Lower lobe of right lung (tissue), 2 donors: ENCODE results near the gene CAMK2G. TPM values are rescaled to one million over a fixed set of nuclear protein-coding genes. Genes with fewer than 3 reads are reported as not detected.

Experiments used
- ATAC-seq, 2 donors: fragments of 200-7000 bp; cut with Tn5 transposase; one replicate each; pipeline ENCODE4 v1.9.1; 2020 to 2022; ENCODE audit warnings: mild to moderate bottlenecking in 2 of 2, moderate library complexity in 2 of 2
- DNase-seq: peaks from one replicate; pipeline ENCODE4 v3.0.0-alpha.2; 2020
- H3K27ac ChIP-seq: fragments of 200-600 bp; one replicate; pipeline ENCODE4 v1.8.0; 2022
- H3K27me3 ChIP-seq: fragments of 200-600 bp; one replicate; pipeline ENCODE4 v1.8.0; 2022; ENCODE audit warnings: low read depth
- H3K36me3 ChIP-seq: fragments of 200-600 bp; one replicate; pipeline ENCODE4 v1.8.0; 2022; ENCODE audit warnings: mild to moderate bottlenecking
- H3K4me1 ChIP-seq: fragments of 200-600 bp; one replicate; pipeline ENCODE4 v1.8.0; 2022
- H3K4me3 ChIP-seq: fragments of 200-600 bp; one replicate; pipeline ENCODE4 v1.8.0; 2022; ENCODE audit warnings: mild to moderate bottlenecking
- H3K9me3 ChIP-seq: fragments of 200-600 bp; one replicate; pipeline ENCODE4 v1.8.0; 2022
- intact Hi-C: fragments of 100-400 bp; cut with DNase I; formaldehyde crosslinking; loops from one replicate; pipeline ENCODE4 v1.11.0; 2022
- total RNA-seq: library from RNA; stranded (reverse); fragmentation: NEBNext Ultra II Directional; extraction: Animal tissue kit (Norgen Biotek cat#: 25700); gene quantifications from one replicate; pipeline ENCODE4 v1.2.1, GENCODE V29; 2021
- TF ChIP-seq, protein P1 (sequence below): fragments of 200-600 bp; IDR thresholded peaks from one replicate; pipeline ENCODE4 v1.8.0; 2022; ENCODE audit warnings: antibody characterized with exemption, mild to moderate bottlenecking
- donor health status: DM: no; HTN: yes; CAD: no; lungs with severe emphysema.

The CAMK2G gene
- total RNA-seq, 1 donor from 2014 or later = 38.4 TPM

DNA sequence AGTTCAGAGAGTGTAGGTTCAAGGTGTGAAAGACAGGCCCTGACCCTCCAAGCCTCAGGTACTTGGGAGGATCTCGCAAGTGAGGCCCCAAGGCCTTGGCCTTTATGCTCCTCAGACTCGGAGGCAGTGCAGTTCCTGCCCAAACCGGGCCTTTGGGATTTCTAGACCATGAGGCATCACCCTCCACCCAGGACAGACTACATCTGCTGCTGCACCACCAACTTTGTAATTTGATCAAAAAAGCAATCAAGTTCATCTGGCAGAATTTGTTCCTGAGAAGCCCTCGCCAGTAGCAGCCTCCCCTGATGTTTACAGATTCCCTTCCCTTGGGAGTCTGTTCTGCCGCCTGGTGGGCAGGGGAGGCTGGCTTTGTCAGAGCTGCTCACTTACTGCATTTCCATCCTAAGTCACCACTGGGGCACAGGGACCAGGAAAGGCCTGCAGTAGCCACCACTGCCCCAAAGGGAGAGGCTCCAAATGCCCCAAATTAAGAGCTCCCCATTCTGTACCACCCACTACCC is 2.1 kb downstream of the CAMK2G start:
- Histone ChIP-seq H3K36me3 (peaks cover 41% of the 10 kb centered on the region), H3K4me1 (peaks cover 67% of the 10 kb centered on the region), H3K27me3 (no peaks in the 10 kb centered on the region), H3K27ac (peak overlapping the region; percentile 18), H3K9me3 (no peaks in the 10 kb centered on the region), H3K4me3 (peak overlapping the region; percentile 72)
- TF ChIP-seq, protein P1, sequence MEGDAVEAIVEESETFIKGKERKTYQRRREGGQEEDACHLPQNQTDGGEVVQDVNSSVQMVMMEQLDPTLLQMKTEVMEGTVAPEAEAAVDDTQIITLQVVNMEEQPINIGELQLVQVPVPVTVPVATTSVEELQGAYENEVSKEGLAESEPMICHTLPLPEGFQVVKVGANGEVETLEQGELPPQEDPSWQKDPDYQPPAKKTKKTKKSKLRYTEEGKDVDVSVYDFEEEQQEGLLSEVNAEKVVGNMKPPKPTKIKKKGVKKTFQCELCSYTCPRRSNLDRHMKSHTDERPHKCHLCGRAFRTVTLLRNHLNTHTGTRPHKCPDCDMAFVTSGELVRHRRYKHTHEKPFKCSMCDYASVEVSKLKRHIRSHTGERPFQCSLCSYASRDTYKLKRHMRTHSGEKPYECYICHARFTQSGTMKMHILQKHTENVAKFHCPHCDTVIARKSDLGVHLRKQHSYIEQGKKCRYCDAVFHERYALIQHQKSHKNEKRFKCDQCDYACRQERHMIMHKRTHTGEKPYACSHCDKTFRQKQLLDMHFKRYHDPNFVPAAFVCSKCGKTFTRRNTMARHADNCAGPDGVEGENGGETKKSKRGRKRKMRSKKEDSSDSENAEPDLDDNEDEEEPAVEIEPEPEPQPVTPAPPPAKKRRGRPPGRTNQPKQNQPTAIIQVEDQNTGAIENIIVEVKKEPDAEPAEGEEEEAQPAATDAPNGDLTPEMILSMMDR = no peak
- ATAC-seq = no peak
- DNase-seq = no peak
- intact Hi-C loops = no loop called here

DNA sequence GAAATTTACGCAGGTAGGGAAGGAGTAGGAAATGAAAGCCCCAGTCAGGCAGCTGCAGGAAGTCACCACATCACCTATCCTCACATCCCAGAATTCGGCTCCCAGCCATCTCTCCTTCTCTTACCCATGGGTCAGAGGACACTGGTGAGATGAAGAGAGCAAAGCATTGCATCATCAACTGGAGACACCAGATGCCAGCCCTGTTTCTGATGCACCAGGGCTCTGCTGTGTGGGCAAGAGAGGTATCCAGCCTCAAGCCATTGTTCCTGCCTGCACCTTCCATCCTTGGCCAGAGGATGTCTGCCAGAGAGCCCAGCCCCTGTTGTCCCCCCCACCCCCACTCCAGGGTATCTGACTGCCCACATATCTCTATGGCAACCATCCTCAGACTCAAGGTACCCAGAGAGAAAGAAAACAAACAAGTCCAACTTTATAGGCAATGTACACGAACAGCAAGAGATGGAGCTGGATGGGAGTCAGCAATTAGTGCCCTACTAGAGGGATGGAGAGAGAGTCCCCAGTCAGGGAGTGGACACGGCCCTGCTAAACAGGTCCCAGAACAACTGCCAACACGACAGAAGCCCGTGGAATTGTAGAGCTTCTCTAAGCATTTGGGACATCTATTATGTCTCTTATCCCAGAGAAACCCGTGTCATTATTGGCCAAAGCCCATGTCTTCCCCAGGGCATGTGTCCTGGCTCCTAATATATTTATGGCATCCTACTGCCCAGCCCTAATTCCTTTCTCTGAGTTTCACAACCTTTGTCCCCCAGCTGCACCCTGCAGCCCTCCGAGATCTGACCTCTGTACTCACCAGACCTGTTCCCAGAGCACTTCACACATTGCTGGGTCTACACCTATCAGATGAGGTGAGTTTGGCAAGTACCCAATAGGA is 2.8 kb downstream of the CAMK2G start:
- TF ChIP-seq, protein P1 = no peak
- H3K9me3 ChIP-seq = no peaks in the 10 kb centered on the region
- H3K4me3 ChIP-seq = no peak overlapping the region
- intact Hi-C loops = no loop called here
- H3K27ac ChIP-seq = peak overlapping the region; percentile 18
- peaks cover 68% of the 10 kb centered on the region for H3K4me1 ChIP-seq
- H3K36me3 ChIP-seq = peaks cover 41% of the 10 kb centered on the region
- DNase-seq (no peak), ATAC-seq (peak; percentile 38 to 64)
- H3K27me3 ChIP-seq = no peaks in the 10 kb centered on the region

DNA sequence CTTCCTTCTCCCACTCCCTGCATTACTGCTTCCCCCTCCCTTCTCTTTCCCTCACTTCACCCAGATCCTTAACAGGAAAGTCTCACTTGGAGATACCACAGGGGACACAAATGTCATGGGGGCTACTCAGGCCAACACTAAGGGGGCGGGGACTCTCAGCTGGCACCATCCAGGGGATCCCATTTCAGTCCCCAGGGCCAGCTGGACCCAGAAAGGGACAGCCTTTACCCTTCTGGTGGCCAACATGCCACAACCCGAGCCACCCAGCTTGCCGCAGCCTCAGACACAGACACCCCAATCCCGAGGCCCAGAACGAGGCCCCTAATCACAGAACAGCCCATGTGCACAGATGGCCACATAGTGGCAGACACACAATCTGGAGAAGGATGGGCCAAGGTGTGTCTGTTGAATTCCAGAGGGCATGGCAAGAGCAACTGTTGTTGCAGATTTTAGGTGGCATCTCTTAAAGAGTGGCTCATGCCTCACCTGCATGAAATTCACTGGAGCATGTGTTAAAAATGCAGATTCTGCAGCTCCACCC is 5.6 kb downstream of the CAMK2G start:
- Histone ChIP-seq H3K4me3 (no peak overlapping the region), H3K36me3 (peaks cover 41% of the 10 kb centered on the region), H3K27me3 (no peaks in the 10 kb centered on the region), H3K9me3 (no peaks in the 10 kb centered on the region), H3K27ac (peak overlapping the region; percentile 78), H3K4me1 (peaks cover 71% of the 10 kb centered on the region)
- DNase-seq = no peak
- no peak for ATAC-seq
- intact Hi-C loops = no loop called here
- TF ChIP-seq, protein P1 = no peak

DNA sequence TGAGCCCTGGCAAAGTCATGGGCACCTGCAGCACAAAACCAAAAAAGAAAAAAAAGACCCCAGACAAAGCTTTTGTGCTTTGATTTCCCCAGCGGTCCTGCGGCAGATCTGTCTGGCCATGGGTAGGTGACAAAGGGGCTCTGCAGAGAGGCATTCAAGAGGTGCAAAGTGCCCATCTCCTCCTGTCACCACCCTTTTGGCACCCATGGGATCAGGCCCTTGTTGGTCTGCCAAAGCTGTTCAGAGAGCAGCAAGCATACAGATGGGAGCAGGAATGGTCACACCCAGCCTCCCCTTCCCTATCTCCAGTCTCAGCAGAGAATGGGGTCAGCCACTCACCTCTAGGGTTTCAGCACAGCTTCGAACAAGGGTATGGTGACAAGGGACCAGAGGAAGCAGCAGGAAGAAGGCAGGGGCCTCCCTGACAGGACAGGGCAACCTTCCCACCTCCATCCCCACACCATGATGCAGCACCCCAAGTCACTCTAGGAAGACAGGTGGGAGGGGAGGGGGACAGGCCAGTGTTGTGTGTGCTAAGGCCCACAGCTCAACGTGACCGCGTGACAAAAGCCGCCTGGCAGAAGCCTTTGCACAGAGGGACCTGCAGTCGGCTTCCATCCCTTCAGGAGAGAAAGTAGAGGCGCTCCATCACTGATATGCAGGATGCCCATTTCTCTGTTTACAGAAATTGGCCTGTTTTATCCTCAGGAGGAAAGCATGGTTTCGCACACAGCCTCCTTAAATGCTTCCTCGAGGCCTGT is 6.3 kb downstream of the CAMK2G start:
- H3K9me3 ChIP-seq = no peaks in the 10 kb centered on the region
- ATAC-seq (no peak), DNase-seq (no peak)
- H3K27me3 ChIP-seq = no peaks in the 10 kb centered on the region
- H3K36me3 ChIP-seq = peaks cover 41% of the 10 kb centered on the region
- no peak overlapping the region for H3K4me3 ChIP-seq
- peak overlapping the region; percentile 78 for H3K27ac ChIP-seq
- peaks cover 66% of the 10 kb centered on the region for H3K4me1 ChIP-seq
- TF ChIP-seq, protein P1 = no peak
- intact Hi-C loops = no loop called here

DNA sequence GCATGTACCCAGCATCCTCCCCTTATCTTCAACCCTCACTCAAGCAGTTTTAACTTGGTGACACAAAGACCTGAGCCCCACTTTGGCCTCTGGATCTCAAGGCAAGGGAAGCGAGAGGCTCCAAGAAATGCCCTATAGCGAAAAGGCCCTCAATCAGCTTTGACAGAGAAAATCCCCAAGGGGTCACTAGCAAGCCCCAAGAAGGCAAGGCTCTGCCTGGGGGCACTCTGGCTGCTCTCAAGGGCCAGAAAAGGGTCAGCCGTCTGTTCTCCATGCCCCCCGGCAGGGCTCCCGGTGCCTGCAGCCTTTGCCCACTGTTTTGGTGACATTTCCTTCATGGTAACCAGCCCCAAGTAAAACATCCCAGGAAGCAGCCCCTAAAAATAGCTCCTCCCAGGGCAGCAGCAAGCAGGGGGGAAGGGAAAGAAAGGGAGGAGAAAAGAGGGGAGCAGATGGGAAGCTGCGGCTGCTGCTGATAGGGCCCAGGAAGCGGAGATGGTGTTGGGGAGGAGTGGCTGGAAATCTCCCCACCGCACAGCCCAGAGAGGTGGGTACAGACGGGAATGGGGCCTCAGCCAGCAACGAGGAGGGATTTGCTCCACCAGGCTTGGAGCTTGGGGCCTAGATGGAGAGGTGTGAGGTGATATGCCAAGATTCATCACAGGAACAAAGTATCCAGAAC is 7.1 kb downstream of the CAMK2G start:
- TF ChIP-seq, protein P1 = no peak
- no peak for ATAC-seq

More for the DNA sequence above, 7.1 kb downstream of the CAMK2G start:
- H3K27me3 ChIP-seq = no peaks in the 10 kb centered on the region
- no peak for DNase-seq
- H3K27ac ChIP-seq = peak overlapping the region; percentile 78
- intact Hi-C loops = no loop called here
- H3K36me3 ChIP-seq = peaks cover 41% of the 10 kb centered on the region
- H3K4me1 ChIP-seq = peaks cover 58% of the 10 kb centered on the region
- H3K4me3 ChIP-seq = no peak overlapping the region
- H3K9me3 ChIP-seq = no peaks in the 10 kb centered on the region
